H1 (cell line): Measurements from ENCODE around the gene PAN2. TPM values are rescaled to one million over a fixed set of nuclear protein-coding genes. Genes with fewer than 3 reads are reported as not detected.

ENCODE experiments used
- CTCF ChIA-PET: fragments of 300-600 bp; sonication (Branson Sonifier 250); formaldehyde crosslinking; loops from one replicate; lab custom pipeline; 2021; ENCODE audit not compliant: partially characterized antibody; lab: Charles Lee
- POLR2A ChIA-PET: fragments of 300-600 bp; sonication (Branson Sonifier 250); formaldehyde crosslinking; loops from one replicate; lab custom pipeline; 2021; ENCODE audit warnings: inconsistent platforms; ENCODE audit not compliant: partially characterized antibody; lab: Charles Lee
- DNase-seq, 2 experiments: peaks; one replicate each; pipeline versions ENCODE4 v3.0.0 to v3.0.0-alpha.2; 2010 to 2022; ENCODE audit warnings: low spot score in 2 of 2, low read depth in 1 of 2, mixed read lengths in 1 of 2
- FAIRE-seq: peaks from 2 replicates; lab custom pipeline; 2011; peaks lifted over from hg19 to GRCh38; lab: Jason Lieb, UNC
- H2AFZ ChIP-seq: 2 replicates; pipeline ENCODE4 v1.8.1; 2012; ENCODE audit warnings: low read length, inconsistent platforms
- H2AK5ac ChIP-seq: 2 replicates; pipeline ENCODE4 v1.6.1; 2013; ENCODE audit warnings: low read depth, low read length
- H2BK120ac ChIP-seq: replicated peaks from 2 replicates; pipeline ENCODE3; 2013; ENCODE audit warnings: low read depth, low read length, inconsistent platforms
- H2BK12ac ChIP-seq: 2 replicates; pipeline ENCODE4 v1.6.1; 2013; ENCODE audit warnings: low read depth, low read length
- H2BK15ac ChIP-seq: 2 replicates; pipeline ENCODE4 v1.6.1; 2013; ENCODE audit warnings: low read length
- H2BK20ac ChIP-seq: 2 replicates; pipeline ENCODE4 v1.6.1; 2013; ENCODE audit warnings: low read length
- H2BK5ac ChIP-seq: 2 replicates; pipeline ENCODE4 v1.6.1; 2013; ENCODE audit warnings: low read depth, low read length
- H3K14ac ChIP-seq: 2 replicates; pipeline ENCODE4 v1.6.1; 2013; ENCODE audit warnings: inconsistent platforms; ENCODE audit not compliant: insufficient read length
- H3K18ac ChIP-seq: 2 replicates; pipeline ENCODE4 v1.6.1; 2013; ENCODE audit warnings: low read length; ENCODE audit errors: extremely low read depth
- H3K23ac ChIP-seq: 2 replicates; pipeline ENCODE4 v1.6.1; 2013; ENCODE audit warnings: inconsistent platforms; ENCODE audit not compliant: insufficient read length
- H3K23me2 ChIP-seq: 2 replicates; pipeline ENCODE4 v1.6.1; 2013; ENCODE audit warnings: low read depth, low read length
- H3K27ac ChIP-seq: 2 replicates; pipeline ENCODE4 v1.6.1; 2011; ENCODE audit warnings: low read depth, low read length, inconsistent platforms
- H3K27me3 ChIP-seq, 4 experiments: replicated peaks in 1 of 4; 1 replicate in 1 of 4; 2 replicates in 3 of 4; pipeline versions ENCODE4 v1.6.1 to v1.8.1; 2011 to 2013; ENCODE audit warnings: low read length in 3 of 4, mild to moderate bottlenecking in 3 of 4, inconsistent platforms in 2 of 4, mixed read lengths in 2 of 4, moderate library complexity in 1 of 4; ENCODE audit not compliant: control insufficient read depth in 3 of 4, insufficient read depth in 3 of 4; ENCODE audit errors: extremely low read depth in 1 of 4
- H3K36me3 ChIP-seq, 4 experiments: 2 replicates each; pipeline versions ENCODE4 v1.6.1 to v1.8.1; 2011 to 2013; ENCODE audit warnings: mild to moderate bottlenecking in 4 of 4, low read length in 3 of 4, moderate library complexity in 2 of 4, control low read depth in 1 of 4, inconsistent platforms in 1 of 4; ENCODE audit not compliant: insufficient read depth in 4 of 4, control insufficient read depth in 2 of 4
- H3K4ac ChIP-seq: replicated peaks from 2 replicates; pipeline ENCODE3; 2013; ENCODE audit warnings: low read length, low read depth, mixed read lengths, inconsistent platforms; ENCODE audit not compliant: insufficient read length
- H3K4me1 ChIP-seq, 4 experiments: replicated peaks in 1 of 4; 1 replicate in 1 of 4; 2 replicates in 3 of 4; pipeline versions ENCODE4 v1.6.1 to v1.8.1; 2011 to 2013; ENCODE audit warnings: low read length in 3 of 4, inconsistent platforms in 2 of 4, mixed read lengths in 1 of 4; ENCODE audit not compliant: insufficient read depth in 4 of 4, control insufficient read depth in 3 of 4
- H3K4me2 ChIP-seq, 2 experiments: 2 replicates each; pipeline versions ENCODE4 v1.6.1 to v1.8.1; 2011 to 2013; ENCODE audit warnings: low read depth in 2 of 2, low read length in 2 of 2, control low read depth in 1 of 2, inconsistent platforms in 1 of 2, mild to moderate bottlenecking in 1 of 2; ENCODE audit not compliant: insufficient read depth in 1 of 2
- H3K4me3 ChIP-seq, 4 experiments: fragments of 200-600, 300-600 bp in 1 of 4; sonication (generic), shearing (Covaris generic), sonication (Bioruptor Twin) in 1 of 4; 2 replicates each; pipeline versions ENCODE4 v1.5.1 to v1.8.1; 2011 to 2016; ENCODE audit warnings: low read length in 4 of 4, low read depth in 3 of 4, control low read depth in 2 of 4, inconsistent platforms in 2 of 4, mild to moderate bottlenecking in 2 of 4, mixed read lengths in 1 of 4, moderate library complexity in 1 of 4; ENCODE audit not compliant: insufficient read depth in 2 of 4; ENCODE audit errors: extremely low read depth in 1 of 4
- H3K56ac ChIP-seq: replicated peaks from 2 replicates; pipeline ENCODE3; 2013; ENCODE audit warnings: low read depth, mild to moderate bottlenecking, mixed read lengths, low read length, inconsistent platforms; ENCODE audit not compliant: insufficient read length
- H3K79me1 ChIP-seq: 2 replicates; pipeline ENCODE4 v1.6.1; 2013; ENCODE audit warnings: low read depth, low read length, control low read depth
- H3K79me2 ChIP-seq, 2 experiments: 2 replicates each; pipeline versions ENCODE4 v1.6.1 to v1.8.1; 2012 to 2013; ENCODE audit warnings: low read length in 2 of 2, mild to moderate bottlenecking in 2 of 2, inconsistent platforms in 1 of 2; ENCODE audit not compliant: insufficient read depth in 2 of 2, control insufficient read depth in 1 of 2
- H3K9ac ChIP-seq, 4 experiments: replicated peaks in 1 of 4; 1 replicate in 1 of 4; 2 replicates in 3 of 4; pipeline versions ENCODE4 v1.6.1 to v1.8.1; 2011 to 2013; ENCODE audit warnings: low read depth in 3 of 4, low read length in 3 of 4, control low read depth in 2 of 4, mild to moderate bottlenecking in 2 of 4, moderate library complexity in 2 of 4, inconsistent platforms in 1 of 4; ENCODE audit errors: extremely low read depth in 1 of 4
- H3K9me3 ChIP-seq, 2 experiments: 2 replicates each; pipeline versions ENCODE4 v1.6.1 to v1.8.1; 2012 to 2013; ENCODE audit warnings: mild to moderate bottlenecking in 2 of 2, moderate library complexity in 2 of 2, control low read depth in 1 of 2, inconsistent platforms in 1 of 2, low read depth in 1 of 2, low read length in 1 of 2, mixed read lengths in 1 of 2; ENCODE audit not compliant: insufficient read depth in 2 of 2
- H4K20me1 ChIP-seq, 2 experiments: replicated peaks in 1 of 2; 2 replicates each; pipeline versions ENCODE3 to v1.8.1; 2011 to 2013; ENCODE audit warnings: inconsistent platforms in 2 of 2, low read length in 2 of 2, mild to moderate bottlenecking in 1 of 2; ENCODE audit not compliant: insufficient read depth in 2 of 2, control insufficient read depth in 1 of 2
- H4K5ac ChIP-seq: 2 replicates; pipeline ENCODE4 v1.6.1; 2013; ENCODE audit warnings: low read length, low read depth, mixed read lengths, inconsistent platforms; ENCODE audit not compliant: insufficient read length
- H4K8ac ChIP-seq: 2 replicates; pipeline ENCODE4 v1.8.0; 2013; ENCODE audit warnings: mild to moderate bottlenecking, moderate library complexity, low read length, inconsistent platforms; ENCODE audit not compliant: insufficient read depth; ENCODE audit errors: extremely low read depth
- H4K91ac ChIP-seq: replicated peaks from 2 replicates; pipeline ENCODE3; 2013; ENCODE audit warnings: low read length, mixed read lengths, inconsistent platforms; ENCODE audit not compliant: insufficient read length
- ASH2L ChIP-seq: fragments of 200-600, 300-600 bp; sonication (generic); IDR thresholded peaks from one replicate; pipeline ENCODE4 v1.7.1; 2017; ENCODE audit warnings: low read length
- ATF3 ChIP-seq: IDR thresholded peaks from 2 replicates; pipeline ENCODE4 v1.6.1; 2011; ENCODE audit warnings: low read depth, mild to moderate bottlenecking, low read length; ENCODE audit not compliant: insufficient read depth
- CHD2 ChIP-seq: IDR thresholded peaks from 2 replicates; pipeline ENCODE4 v1.6.1; 2012; ENCODE audit warnings: low read length, improper control_type of control experiment
- EGR1 ChIP-seq: IDR thresholded peaks from 2 replicates; pipeline ENCODE4 v1.6.1; 2011; ENCODE audit warnings: low read depth, low read length, borderline replicate concordance
- GABPA ChIP-seq: IDR thresholded peaks from 2 replicates; pipeline ENCODE4 v1.6.1; 2011; ENCODE audit warnings: mild to moderate bottlenecking, low read length, moderate library complexity, borderline replicate concordance; ENCODE audit not compliant: insufficient read depth
- KDM4A ChIP-seq: IDR thresholded peaks from one replicate; pipeline ENCODE4 v1.7.1; 2012; ENCODE audit warnings: low read depth, mild to moderate bottlenecking, moderate library complexity, low read length, inconsistent platforms; ENCODE audit not compliant: severe bottlenecking
- MAFK ChIP-seq: IDR thresholded peaks from 2 replicates; pipeline ENCODE4 v1.6.1; 2012; ENCODE audit warnings: low read depth, mild to moderate bottlenecking, improper control_type of control experiment, low read length
- NANOG ChIP-seq: IDR thresholded peaks from 2 replicates; pipeline ENCODE4 v1.6.1; 2011; ENCODE audit warnings: low read length, low read depth, mild to moderate bottlenecking, inconsistent platforms; ENCODE audit not compliant: insufficient read depth, poor library complexity, severe bottlenecking
- NRF1 ChIP-seq: IDR thresholded peaks from 2 replicates; pipeline ENCODE4 v1.6.1; 2011; ENCODE audit warnings: mild to moderate bottlenecking, low read depth, low read length, improper control_type of control experiment
- SIX5 ChIP-seq: IDR thresholded peaks from 2 replicates; pipeline ENCODE4 v1.6.1; 2011; ENCODE audit warnings: mild to moderate bottlenecking, low read depth, low read length
- SRF ChIP-seq: IDR thresholded peaks from 2 replicates; pipeline ENCODE4 v1.6.1; 2011; ENCODE audit warnings: mild to moderate bottlenecking, low read depth, low read length, moderate library complexity
- TBP ChIP-seq: IDR thresholded peaks from 2 replicates; pipeline ENCODE4 v1.6.1; 2011; ENCODE audit warnings: low read depth, low read length, improper control_type of control experiment
- TEAD4 ChIP-seq: IDR thresholded peaks from 2 replicates; pipeline ENCODE4 v1.6.1; 2012; ENCODE audit warnings: low read depth, low read length, inconsistent platforms, mixed read lengths
- WGBS, 2 experiments: shearing (Covaris generic) in 1 of 2; methylation state at CpG; one replicate each; pipeline versions ENCODE4 v1.1.6 to v1.1.7; 2013 to 2015; ENCODE audit warnings: low lambda C conversion rate in 2 of 2, mixed read lengths in 2 of 2, inconsistent platforms in 1 of 2, low coverage in 1 of 2, missing lambda C conversion rate in 1 of 2; ENCODE audit not compliant: insufficient replicate concordance in 2 of 2, insufficient coverage in 1 of 2, insufficient read length in 1 of 2; ENCODE audit errors: extremely low coverage in 1 of 2, missing lambda C conversion rate in 1 of 2; 5-methylcytosine and 5-hydroxymethylcytosine counted together
- polyA plus RNA-seq, 7 experiments: library from polyadenylated mRNA; depleted of rRNA in 3 of 7; stranded (reverse) in 5 of 7; unstranded in 2 of 7; fragments of >200 nt in 5 of 7; fragments of 200-250 nt in 2 of 7; gene quantifications; 1 replicate in 5 of 7; 2 replicates in 1 of 7; 4 replicates in 1 of 7; pipeline versions ENCODE4 v1.2.1 to v1.2.3, GENCODE V29; 2011 to 2013; ENCODE audit warnings: missing spikeins in 2 of 7, mixed read lengths in 2 of 7
- total RNA-seq: library from RNA; stranded (reverse); fragmentation: NEBNext Ultra II Directional; extraction: Animal tissue kit (Norgen Biotek cat#: 25700); gene quantifications from 2 replicates; pipeline ENCODE4 v1.2.1, GENCODE V29; 2021

The PAN2 gene
- total and polyA plus RNA-seq, 2 of the 8 experiments (the other 6 are each of a cell fraction or from before 2014, with no cell fraction given): 29.6 to 36.7 TPM

DNA sequence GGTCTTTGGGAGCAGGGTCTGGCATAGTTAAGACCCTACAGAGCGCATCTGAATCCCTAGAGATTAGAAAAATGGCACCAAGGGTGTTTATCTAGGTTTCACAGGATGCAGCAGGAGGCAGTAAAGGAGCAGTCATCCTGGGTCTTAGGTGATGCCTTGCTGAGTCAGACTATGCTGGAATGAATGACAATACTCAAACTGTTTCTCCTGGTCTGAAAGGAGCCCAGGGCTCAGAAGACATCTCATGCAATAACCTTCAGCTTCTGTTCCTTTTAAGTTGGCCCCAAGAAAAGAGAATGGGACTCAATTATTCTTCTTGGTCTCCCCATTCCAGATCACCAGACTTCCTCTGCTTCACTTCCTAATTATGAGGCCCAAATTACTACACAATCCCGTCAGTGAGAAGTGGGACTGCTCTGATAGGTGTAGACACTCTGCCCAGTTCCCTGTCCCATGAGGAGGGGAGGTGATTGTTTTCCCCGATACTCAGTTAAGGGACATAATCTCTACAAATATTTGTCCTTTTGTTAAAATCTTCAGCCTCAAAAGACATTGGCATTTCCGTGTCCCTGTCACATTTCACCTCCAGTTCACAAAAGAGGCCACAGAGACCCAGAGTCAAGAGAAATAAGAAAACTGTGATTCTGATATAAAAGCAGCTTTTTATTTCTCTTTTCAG is 43.6 kb upstream of the PAN2 start:
- Histone ChIP-seq H3K79me1 (no peaks in the 10 kb centered on the region), H2AK5ac (no peak overlapping the region), H2AFZ (peak overlapping the region; percentile 89), H3K79me2 (no peaks in the 10 kb centered on the region), H3K4ac (no peak overlapping the region), H2BK20ac (no peak overlapping the region), H2BK12ac (peak overlapping the region; percentile 45; the same call in 1 of the 2 replicates), H3K27ac (no peak overlapping the region), H3K27me3 (no peaks in the 10 kb centered on the region), H4K5ac (no peak overlapping the region), H3K56ac (no peak overlapping the region), H4K91ac (no peak overlapping the region), H3K23me2 (no peaks in the 10 kb centered on the region), H3K14ac (no peak overlapping the region), H3K36me3 (no peaks in the 10 kb centered on the region), H2BK15ac (no peak overlapping the region), H3K9ac (no peak overlapping the region), H3K23ac (no peak overlapping the region), H2BK5ac (no peak overlapping the region), H4K20me1 (no peaks in the 10 kb centered on the region), H3K4me1 (peaks cover 0 to 5% (median 0%) of the 10 kb centered on the region in 4 experiments; a peak in 3 of 7 replicates), H3K4me2 (no peak overlapping the region), H2BK120ac (no peak overlapping the region), H3K9me3 (no peaks in the 10 kb centered on the region), H3K4me3 (no peak overlapping the region), H3K18ac (no peak overlapping the region), H4K8ac (no peak overlapping the region)
- ChIA-PET CTCF (interaction anchor here (0.6 to 3.3 kb wide), 16 partner anchors 8 to 376 kb away, joined by 3 to 25 read pairs (median 3); partner anchors contain the start of gene STAT2), POLR2A (interaction anchor here (0.6 to 2.0 kb wide), 6 partner anchors 16 to 103 kb away, joined by 3 to 6 read pairs (median 4); partner anchors contain the start of gene IL23A)
- WGBS, 2 experiments: 84% methylated on average over 4 of the region's 4 CpGs; no CpG with 5 or more reads in 1 of the 2 experiments
- DNase-seq (no peak), FAIRE-seq (no peak)
- TF ChIP-seq TBP (no peak), NRF1 (no peak), ASH2L (no peak), TEAD4 (no peak), NANOG (no peak), CHD2 (no peak), SIX5 (no peak), KDM4A (no peak), GABPA (no peak), MAFK (peak; percentile 92), ATF3 (no peak), EGR1 (no peak), SRF (no peak)
